NCI-H82 (cell line): ENCODE data around the gene FGF22.
"Not testable (repeated sequence)": the region's sequence is repeated elsewhere in the genome, so short reads cannot be mapped to it uniquely, and the experiment has no call there.

Source experiments
- DNase-seq: peaks from one replicate; lab custom pipeline; 2025; lab: John Stamatoyannopoulos, UW

Gene FGF22

GRCh38 chr19:607301-608154, 32.2 kb upstream of the FGF22 start:
- no peak for DNase-seq

DNA sequence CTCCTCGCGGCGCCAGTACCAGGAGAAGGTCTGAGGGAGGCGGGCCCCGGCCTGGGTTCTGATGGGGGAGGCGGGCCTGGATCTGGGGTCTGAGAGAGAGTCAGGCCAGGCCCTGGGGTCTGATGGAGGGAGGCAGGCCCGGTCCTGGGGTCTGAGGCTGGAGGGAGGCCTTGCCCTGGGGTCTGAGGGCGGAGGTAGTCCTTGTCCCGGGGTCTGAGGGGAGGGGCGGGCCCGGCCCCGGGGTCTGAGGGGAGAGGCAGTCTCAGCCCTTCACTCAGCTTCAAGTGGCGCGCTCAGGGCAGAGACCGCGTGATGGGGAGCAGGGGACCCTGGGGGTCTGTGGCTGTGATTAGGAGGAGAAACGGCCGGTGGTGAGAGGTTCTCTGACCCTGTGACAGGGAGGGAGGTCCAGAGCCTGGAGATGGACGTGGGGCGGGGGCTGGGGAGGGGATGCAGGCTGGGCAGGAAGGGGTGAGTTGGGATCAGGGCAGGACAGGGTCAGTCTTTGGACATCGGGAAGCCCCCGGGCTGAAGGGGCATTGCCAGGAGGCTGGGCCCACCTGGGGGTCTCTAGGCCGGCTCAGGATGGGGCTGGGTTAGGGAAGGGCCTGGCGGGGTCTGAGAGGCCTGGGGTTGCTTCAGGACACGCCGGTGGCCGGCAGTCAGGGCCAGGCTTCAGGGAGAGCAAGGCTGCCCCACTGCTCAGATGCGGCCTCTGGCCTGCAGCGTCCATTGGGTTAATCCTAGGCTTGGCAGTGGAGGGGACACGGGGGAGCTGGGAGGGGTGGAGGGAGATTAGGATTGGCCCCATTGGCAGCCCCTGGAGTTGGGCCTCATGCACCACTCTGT, 31.3 kb upstream of the FGF22 start:
- no peak for DNase-seq

DNA sequence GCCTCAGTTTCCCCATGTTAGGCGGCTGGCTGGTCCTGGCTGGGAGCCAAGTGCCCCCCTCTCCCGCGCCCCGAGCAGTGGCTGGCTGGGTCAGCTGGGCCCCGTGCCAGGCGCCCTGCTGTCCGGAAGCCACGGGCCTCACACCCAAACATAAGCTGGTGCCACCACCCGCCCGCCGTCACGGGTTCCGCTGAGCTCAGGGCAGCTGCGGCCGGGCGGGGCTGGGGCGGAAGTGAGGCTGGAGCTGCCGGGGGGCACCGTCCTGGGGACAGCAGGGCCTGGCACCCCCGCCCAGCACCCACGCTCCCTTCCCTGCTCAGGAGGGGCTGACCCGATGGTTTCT, 30.7 kb upstream of the FGF22 start:
- DNase-seq, result no peak

GRCh38 chr19:610071-610800, 29.4 kb upstream of the FGF22 start:
- DNase-seq, result no peak

- DNase-seq, result peak; percentile 87
Observed at GRCh38 chr19:610801-611480, 28.7 kb upstream of the FGF22 start.

GRCh38 chr19:611481-611868, 28.2 kb upstream of the FGF22 start:
- DNase-seq, result no peak

GRCh38 chr19:612941-613340, 26.7 kb upstream of the FGF22 start:
- no peak for DNase-seq

DNA sequence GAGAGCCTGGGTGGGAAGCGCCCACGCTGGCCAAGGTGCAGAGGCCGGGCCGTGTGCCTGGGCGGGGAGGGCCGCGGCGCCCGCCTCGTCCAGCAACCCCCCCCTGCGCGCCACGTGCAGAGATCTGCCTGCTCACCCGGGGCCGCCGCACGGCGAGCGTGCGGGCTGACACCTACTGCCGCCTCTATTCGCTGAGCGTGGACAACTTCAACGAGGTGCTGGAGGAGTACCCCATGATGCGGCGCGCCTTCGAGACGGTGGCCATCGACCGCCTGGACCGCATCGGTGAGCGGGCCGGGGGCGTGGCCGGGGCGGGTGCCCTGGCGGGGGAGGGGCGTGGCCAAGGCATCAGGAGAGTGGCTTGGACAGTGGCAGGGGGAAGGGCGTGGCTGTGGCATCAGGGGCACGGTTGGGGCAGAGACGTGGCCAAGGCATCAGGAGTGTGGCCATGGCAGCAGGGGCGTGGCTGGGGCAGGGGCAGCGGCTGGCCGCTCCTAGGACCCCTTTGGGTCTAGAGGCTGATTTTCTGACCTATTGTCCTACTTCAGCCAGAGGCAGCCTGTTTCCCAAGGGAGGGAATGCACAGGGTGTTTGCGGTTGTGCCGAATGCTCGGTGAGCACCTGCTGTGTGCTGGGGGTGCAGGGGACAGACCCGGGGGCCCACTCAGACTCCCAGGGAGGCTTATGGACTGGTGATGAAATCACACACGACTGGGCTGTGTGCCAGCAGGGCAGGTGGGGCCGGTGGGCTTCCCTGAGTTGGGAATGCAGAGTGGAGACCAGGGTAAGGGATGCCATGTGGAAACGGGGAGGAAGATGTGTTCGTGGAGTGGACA, 25.7 kb upstream of the FGF22 start:
- DNase-seq, result no peak

DNA sequence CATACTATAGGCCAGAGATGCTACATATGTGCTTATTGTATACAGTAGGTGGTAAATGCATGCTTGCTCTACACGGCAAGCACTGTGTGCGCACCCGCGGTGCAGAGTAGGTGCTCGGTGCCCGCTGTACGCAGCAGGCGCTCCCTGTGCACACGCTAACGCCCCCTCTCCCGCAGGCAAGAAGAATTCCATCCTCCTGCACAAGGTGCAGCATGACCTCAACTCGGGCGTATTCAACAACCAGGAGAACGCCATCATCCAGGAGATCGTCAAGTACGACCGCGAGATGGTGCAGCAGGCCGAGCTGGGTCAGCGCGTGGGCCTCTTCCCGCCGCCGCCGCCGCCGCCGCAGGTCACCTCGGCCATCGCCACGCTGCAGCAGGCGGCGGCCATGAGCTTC, 24.1 kb upstream of the FGF22 start:
- DNase-seq, result no peak

GRCh38 chr19:616062-616700, 23.5 kb upstream of the FGF22 start:
- no peak for DNase-seq

DNA sequence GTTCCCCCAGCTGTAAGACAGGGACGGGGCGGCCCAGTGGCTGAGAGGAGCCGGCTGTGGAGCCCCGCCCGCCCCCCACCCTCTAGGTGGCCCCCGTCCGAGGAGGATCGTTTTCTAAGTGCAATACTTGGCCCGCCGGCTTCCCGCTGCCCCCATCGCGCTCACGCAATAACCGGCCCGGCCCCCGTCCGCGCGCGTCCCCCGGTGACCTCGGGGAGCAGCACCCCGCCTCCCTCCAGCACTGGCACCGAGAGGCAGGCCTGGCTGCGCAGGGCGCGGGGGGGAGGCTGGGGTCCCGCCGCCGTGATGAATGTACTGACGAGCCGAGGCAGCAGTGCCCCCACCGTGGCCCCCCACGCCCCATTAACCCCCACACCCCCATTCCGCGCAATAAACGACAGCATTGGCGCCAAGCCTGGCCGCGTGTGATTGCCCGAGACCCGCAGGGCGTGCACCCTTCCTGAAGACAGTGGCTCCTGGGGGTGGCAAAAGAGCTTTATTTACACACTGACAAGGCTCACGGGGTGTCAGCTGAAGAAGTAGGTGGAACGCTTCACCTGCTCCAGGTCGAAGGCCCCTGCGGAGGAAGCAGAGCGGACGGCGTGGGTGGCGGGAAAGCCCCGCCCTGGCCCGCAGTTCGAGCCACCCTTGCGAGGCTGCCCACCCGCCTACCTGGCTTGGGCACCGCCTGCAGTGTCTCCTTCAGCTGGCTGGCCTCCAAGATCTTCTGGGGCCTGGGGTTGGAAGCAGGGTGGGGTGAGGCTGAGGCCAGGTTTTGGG, 22.7 kb upstream of the FGF22 start:
- DNase-seq, result no peak

DNA sequence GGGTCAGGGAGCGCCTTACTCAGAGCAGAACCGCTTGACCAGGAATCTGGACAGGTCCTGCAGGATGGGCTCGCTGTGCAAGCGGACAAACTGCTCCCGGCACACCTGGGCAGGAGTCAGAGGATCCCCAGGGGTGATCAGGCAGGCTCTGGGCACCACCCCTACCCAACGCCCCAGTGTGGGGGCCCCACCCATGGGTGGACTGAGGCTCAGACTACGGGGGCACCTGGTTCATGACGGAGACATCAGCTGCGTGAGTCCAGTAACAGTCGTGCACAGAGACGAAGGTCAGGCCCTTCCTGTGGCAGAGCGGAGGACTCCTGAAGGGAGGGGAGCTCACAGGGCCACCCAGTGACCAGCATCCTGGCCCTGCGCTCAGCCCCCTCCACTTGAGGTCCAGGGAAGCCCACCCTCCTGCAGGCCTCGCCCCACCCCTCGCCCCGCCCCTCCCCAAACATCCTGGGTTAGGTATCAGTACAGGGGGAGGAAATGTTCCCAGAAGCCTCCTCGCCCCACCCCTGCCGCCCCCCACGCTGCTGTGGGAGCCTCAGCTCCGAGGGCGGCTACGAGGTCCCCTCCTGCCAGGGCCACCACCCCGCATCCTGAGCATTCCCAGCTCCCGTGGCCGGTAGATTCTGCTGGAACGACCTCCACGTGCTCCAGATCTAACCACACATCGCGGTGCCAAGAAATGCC, 22.0 kb upstream of the FGF22 start:
- DNase-seq, result no peak

DNA sequence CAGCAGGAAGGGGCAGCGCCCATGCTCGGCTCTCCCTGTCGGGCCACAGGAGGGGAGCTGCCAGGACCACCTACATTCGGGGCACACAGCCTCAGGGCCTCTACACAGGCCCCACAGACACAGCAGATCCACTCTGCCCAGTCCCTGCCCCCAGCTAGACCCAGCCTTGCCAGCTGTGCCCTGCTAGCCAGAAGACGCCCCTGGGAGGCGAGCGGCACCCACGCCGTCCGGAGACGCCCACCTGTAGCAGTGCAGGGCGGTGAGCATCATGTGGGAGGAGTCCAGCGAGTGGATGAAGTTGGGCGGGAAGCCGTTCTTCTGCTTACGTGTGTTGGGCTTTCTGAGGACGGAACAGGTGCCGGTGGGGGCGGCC, 21.4 kb upstream of the FGF22 start:
- no peak for DNase-seq

DNA sequence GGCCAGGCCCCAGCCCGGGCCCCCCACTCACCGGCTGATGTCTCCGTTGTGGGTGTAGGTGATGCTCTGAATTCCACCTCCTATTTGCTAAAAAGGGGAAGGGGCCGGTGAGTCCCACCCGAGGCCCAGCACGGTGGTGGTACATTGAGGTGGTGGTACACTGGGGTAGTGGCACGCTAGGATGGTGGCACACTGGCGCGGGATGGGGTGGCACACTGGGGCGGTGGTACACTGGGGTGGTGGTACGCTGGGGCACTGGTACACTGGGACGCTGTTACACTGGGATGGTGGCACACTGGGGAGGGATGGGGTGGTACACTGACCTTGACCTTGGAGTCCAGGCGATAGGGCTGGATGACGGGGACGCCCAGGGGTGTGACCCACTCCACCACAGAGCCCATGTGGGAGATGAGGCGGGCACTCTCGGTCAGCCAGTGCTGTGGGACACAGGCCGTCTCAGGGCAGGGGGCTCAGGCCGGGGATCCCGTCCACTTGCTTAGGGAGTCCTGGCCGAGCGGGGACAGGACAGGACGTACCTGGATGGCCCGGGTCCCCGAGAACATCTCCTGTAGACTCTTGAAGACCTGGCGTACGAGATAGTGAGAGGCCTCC, 20.9 kb upstream of the FGF22 start:
- no peak for DNase-seq

DNA sequence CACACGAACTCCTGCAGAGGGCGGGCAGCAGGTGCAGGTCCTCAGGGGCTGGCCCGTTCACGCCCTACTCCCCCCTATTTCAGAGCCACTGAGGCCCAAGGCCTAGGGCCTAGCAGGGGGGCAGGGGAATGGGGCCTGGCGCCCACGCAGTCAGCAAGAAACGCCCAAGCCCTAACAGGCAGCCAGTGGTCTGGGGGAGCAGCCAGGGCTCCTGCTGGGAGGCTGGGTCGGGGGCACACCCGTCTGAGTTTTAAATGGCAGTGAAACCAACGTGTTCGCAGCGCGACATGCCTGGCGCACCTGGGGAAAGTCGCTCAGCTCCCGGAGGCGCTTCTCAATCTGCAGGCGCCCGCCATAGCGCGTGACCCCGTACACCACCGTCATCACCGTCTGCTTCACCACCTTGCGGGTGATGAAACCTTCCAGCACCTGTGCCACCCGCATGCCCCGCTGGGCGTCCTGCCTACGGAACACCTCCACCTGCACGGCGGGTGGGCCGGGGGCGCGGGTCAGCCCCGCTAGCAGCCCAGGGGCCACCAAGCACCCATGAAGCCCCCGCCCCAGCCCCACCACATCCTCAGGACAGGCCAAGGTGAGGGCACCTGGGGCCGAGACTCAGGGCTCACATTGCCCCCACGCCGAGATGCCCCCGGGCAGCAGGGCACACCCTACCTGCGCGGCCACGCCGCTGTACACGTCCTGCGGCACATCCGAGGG, 20.2 kb upstream of the FGF22 start:
- no peak for DNase-seq

GRCh38 chr19:620166-620862, 19.4 kb upstream of the FGF22 start:
- no peak for DNase-seq

- DNase-seq, result not testable (repeated sequence)
Observed at GRCh38 chr19:621191-621590, 18.5 kb upstream of the FGF22 start.

- DNase-seq, result no peak
Observed at GRCh38 chr19:621819-622218, 17.9 kb upstream of the FGF22 start.
